ENCODE results near the gene CALHM6. TPM values are rescaled to one million over a fixed set of nuclear protein-coding genes. Genes with fewer than 3 reads are reported as not detected.

The CALHM6 gene
- total and polyA plus RNA-seq, 2 of the 8 experiments (the other 6 are each of a cell fraction or from before 2014, with no cell fraction given), result 0.93 to 1.8 TPM

GRCh38 chr6:116461932-116462885, 1.0 kb downstream of the CALHM6 start (continued):
- peak; percentile 59 for TF ChIP-seq TAF1 (IDR thresholded peaks at IDR 0.05; ENCODE audit: low read depth, low read length)
- no peak for TF ChIP-seq CBX5 (IDR thresholded peaks at IDR 0.05; ENCODE audit: low read depth, low read length)
- TF ChIP-seq CHD2 (IDR thresholded peaks at IDR 0.05; ENCODE audit: low read length), result no peak
- TF ChIP-seq, protein P1, sequence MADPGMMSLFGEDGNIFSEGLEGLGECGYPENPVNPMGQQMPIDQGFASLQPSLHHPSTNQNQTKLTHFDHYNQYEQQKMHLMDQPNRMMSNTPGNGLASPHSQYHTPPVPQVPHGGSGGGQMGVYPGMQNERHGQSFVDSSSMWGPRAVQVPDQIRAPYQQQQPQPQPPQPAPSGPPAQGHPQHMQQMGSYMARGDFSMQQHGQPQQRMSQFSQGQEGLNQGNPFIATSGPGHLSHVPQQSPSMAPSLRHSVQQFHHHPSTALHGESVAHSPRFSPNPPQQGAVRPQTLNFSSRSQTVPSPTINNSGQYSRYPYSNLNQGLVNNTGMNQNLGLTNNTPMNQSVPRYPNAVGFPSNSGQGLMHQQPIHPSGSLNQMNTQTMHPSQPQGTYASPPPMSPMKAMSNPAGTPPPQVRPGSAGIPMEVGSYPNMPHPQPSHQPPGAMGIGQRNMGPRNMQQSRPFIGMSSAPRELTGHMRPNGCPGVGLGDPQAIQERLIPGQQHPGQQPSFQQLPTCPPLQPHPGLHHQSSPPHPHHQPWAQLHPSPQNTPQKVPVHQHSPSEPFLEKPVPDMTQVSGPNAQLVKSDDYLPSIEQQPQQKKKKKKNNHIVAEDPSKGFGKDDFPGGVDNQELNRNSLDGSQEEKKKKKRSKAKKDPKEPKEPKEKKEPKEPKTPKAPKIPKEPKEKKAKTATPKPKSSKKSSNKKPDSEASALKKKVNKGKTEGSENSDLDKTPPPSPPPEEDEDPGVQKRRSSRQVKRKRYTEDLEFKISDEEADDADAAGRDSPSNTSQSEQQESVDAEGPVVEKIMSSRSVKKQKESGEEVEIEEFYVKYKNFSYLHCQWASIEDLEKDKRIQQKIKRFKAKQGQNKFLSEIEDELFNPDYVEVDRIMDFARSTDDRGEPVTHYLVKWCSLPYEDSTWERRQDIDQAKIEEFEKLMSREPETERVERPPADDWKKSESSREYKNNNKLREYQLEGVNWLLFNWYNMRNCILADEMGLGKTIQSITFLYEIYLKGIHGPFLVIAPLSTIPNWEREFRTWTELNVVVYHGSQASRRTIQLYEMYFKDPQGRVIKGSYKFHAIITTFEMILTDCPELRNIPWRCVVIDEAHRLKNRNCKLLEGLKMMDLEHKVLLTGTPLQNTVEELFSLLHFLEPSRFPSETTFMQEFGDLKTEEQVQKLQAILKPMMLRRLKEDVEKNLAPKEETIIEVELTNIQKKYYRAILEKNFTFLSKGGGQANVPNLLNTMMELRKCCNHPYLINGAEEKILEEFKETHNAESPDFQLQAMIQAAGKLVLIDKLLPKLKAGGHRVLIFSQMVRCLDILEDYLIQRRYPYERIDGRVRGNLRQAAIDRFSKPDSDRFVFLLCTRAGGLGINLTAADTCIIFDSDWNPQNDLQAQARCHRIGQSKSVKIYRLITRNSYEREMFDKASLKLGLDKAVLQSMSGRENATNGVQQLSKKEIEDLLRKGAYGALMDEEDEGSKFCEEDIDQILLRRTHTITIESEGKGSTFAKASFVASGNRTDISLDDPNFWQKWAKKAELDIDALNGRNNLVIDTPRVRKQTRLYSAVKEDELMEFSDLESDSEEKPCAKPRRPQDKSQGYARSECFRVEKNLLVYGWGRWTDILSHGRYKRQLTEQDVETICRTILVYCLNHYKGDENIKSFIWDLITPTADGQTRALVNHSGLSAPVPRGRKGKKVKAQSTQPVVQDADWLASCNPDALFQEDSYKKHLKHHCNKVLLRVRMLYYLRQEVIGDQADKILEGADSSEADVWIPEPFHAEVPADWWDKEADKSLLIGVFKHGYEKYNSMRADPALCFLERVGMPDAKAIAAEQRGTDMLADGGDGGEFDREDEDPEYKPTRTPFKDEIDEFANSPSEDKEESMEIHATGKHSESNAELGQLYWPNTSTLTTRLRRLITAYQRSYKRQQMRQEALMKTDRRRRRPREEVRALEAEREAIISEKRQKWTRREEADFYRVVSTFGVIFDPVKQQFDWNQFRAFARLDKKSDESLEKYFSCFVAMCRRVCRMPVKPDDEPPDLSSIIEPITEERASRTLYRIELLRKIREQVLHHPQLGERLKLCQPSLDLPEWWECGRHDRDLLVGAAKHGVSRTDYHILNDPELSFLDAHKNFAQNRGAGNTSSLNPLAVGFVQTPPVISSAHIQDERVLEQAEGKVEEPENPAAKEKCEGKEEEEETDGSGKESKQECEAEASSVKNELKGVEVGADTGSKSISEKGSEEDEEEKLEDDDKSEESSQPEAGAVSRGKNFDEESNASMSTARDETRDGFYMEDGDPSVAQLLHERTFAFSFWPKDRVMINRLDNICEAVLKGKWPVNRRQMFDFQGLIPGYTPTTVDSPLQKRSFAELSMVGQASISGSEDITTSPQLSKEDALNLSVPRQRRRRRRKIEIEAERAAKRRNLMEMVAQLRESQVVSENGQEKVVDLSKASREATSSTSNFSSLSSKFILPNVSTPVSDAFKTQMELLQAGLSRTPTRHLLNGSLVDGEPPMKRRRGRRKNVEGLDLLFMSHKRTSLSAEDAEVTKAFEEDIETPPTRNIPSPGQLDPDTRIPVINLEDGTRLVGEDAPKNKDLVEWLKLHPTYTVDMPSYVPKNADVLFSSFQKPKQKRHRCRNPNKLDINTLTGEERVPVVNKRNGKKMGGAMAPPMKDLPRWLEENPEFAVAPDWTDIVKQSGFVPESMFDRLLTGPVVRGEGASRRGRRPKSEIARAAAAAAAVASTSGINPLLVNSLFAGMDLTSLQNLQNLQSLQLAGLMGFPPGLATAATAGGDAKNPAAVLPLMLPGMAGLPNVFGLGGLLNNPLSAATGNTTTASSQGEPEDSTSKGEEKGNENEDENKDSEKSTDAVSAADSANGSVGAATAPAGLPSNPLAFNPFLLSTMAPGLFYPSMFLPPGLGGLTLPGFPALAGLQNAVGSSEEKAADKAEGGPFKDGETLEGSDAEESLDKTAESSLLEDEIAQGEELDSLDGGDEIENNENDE (IDR thresholded peaks at IDR 0.05; ENCODE audit: insufficient replicate concordance, low read length), result no peak
- TF ChIP-seq JUND (IDR thresholded peaks at IDR 0.05; ENCODE audit: low read length), result no peak
- TF ChIP-seq SIRT6 (IDR thresholded peaks at IDR 0.05; ENCODE audit: low read length), result no peak
- TF ChIP-seq BACH1 (IDR thresholded peaks at IDR 0.05; ENCODE audit: low read length), result peak; percentile 77
- TF ChIP-seq, protein P2, sequence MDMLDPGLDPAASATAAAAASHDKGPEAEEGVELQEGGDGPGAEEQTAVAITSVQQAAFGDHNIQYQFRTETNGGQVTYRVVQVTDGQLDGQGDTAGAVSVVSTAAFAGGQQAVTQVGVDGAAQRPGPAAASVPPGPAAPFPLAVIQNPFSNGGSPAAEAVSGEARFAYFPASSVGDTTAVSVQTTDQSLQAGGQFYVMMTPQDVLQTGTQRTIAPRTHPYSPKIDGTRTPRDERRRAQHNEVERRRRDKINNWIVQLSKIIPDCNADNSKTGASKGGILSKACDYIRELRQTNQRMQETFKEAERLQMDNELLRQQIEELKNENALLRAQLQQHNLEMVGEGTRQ (IDR thresholded peaks at IDR 0.05; ENCODE audit: low read length), result no peak
- no peak for TF ChIP-seq NANOG (IDR thresholded peaks at IDR 0.05; ENCODE audit: insufficient read depth, low read depth, low read length, poor library complexity, severe bottlenecking)

Data from H1 (cell line).